Nephron (organoid): ENCODE results near the gene FTO.

Source experiments
- H3K27ac Mint-ChIP-seq, 3 experiments: 2 replicates each; pipeline ENCODE4 v1.8.0; 2020; ENCODE audit warnings: mixed read lengths in 3 of 3, mild to moderate bottlenecking in 2 of 3, moderate library complexity in 1 of 3
- H3K27me3 Mint-ChIP-seq: 2 replicates; pipeline ENCODE4 v1.8.0; 2021; ENCODE audit warnings: low read depth, mild to moderate bottlenecking, moderate library complexity, mixed read lengths
- H3K36me3 Mint-ChIP-seq: 2 replicates; pipeline ENCODE4 v1.8.0; 2020; ENCODE audit warnings: low read depth, mixed read lengths
- H3K4me1 Mint-ChIP-seq: 2 replicates; pipeline ENCODE4 v1.8.0; 2020; ENCODE audit warnings: mixed read lengths
- H3K4me3 Mint-ChIP-seq, 3 experiments: 2 replicates each; pipeline ENCODE4 v1.8.0; 2020; ENCODE audit warnings: mild to moderate bottlenecking in 3 of 3, mixed read lengths in 3 of 3, moderate library complexity in 2 of 3
- H3K9me3 Mint-ChIP-seq: 2 replicates; pipeline ENCODE4 v1.8.0; 2020; ENCODE audit warnings: mixed read lengths
- CTCF ChIP-seq, 3 experiments: fragments of 200-600 bp; sonication (generic); IDR thresholded peaks; one replicate each; pipeline ENCODE4 v1.5.0; 2021; ENCODE audit warnings: antibody characterized with exemption in 3 of 3; ENCODE audit not compliant: unreplicated experiment in 3 of 3

Gene FTO

GRCh38 chr16:53768167-53768566, 64.2 kb downstream of the FTO start:
- Mint-ChIP-seq H3K27ac (peak overlapping the region; percentile 9 to 63 (median 29)), H3K9me3 (no peaks in the 10 kb centered on the region), H3K4me3 (no peak overlapping the region), H3K27me3 (no peaks in the 10 kb centered on the region), H3K4me1 (peaks cover 14% of the 10 kb centered on the region), H3K36me3 (no peaks in the 10 kb centered on the region)
- no peak for TF ChIP-seq CTCF (IDR thresholded peaks at IDR 0.05; ENCODE audit: unreplicated experiment in 3 of 3)

GRCh38 chr16:53768593-53768992, 64.6 kb downstream of the FTO start:
- Mint-ChIP-seq H3K4me3 (no peak overlapping the region), H3K27me3 (no peaks in the 10 kb centered on the region), H3K4me1 (peaks cover 14% of the 10 kb centered on the region), H3K27ac (peak overlapping the region; percentile 9 to 63 (median 29)), H3K36me3 (no peaks in the 10 kb centered on the region), H3K9me3 (no peaks in the 10 kb centered on the region)
- no peak for TF ChIP-seq CTCF (IDR thresholded peaks at IDR 0.05; ENCODE audit: unreplicated experiment in 3 of 3)

- Mint-ChIP-seq H3K36me3 (no peaks in the 10 kb centered on the region), H3K4me1 (peaks cover 14% of the 10 kb centered on the region), H3K4me3 (no peak overlapping the region), H3K27ac (peak overlapping the region in 1 of 3 experiments; percentile 63), H3K27me3 (no peaks in the 10 kb centered on the region), H3K9me3 (no peaks in the 10 kb centered on the region)
- no peak for TF ChIP-seq CTCF (IDR thresholded peaks at IDR 0.05; ENCODE audit: unreplicated experiment in 3 of 3)
Measured at GRCh38 chr16:53769185-53769584, 65.2 kb downstream of the FTO start.

GRCh38 chr16:53769787-53770186, 65.8 kb downstream of the FTO start:
- Mint-ChIP-seq H3K9me3 (no peaks in the 10 kb centered on the region), H3K27me3 (no peaks in the 10 kb centered on the region), H3K4me3 (no peak overlapping the region), H3K36me3 (no peaks in the 10 kb centered on the region), H3K27ac (no peak overlapping the region), H3K4me1 (peaks cover 14% of the 10 kb centered on the region)
- no peak for TF ChIP-seq CTCF (IDR thresholded peaks at IDR 0.05; ENCODE audit: unreplicated experiment in 3 of 3)

- Mint-ChIP-seq H3K4me1 (peaks cover 20% of the 10 kb centered on the region), H3K36me3 (no peaks in the 10 kb centered on the region), H3K4me3 (no peak overlapping the region), H3K27ac (no peak overlapping the region), H3K9me3 (no peaks in the 10 kb centered on the region), H3K27me3 (no peaks in the 10 kb centered on the region)
- TF ChIP-seq CTCF (IDR thresholded peaks at IDR 0.05; ENCODE audit: unreplicated experiment in 3 of 3) = no peak
Measured at GRCh38 chr16:53770641-53771040, 66.7 kb downstream of the FTO start.

GRCh38 chr16:53771655-53772497, 67.9 kb downstream of the FTO start:
- H3K4me1 Mint-ChIP-seq = peaks cover 25% of the 10 kb centered on the region
- TF ChIP-seq CTCF (IDR thresholded peaks at IDR 0.05; ENCODE audit: unreplicated experiment in 3 of 3) = no peak
- no peaks in the 10 kb centered on the region for H3K9me3 Mint-ChIP-seq
- no peaks in the 10 kb centered on the region for H3K36me3 Mint-ChIP-seq
- no peak overlapping the region for H3K4me3 Mint-ChIP-seq
- no peak overlapping the region for H3K27ac Mint-ChIP-seq
- H3K27me3 Mint-ChIP-seq = no peaks in the 10 kb centered on the region
